ENCODE results near the gene KIF5C. TPM values are rescaled to one million over a fixed set of nuclear protein-coding genes. Genes with fewer than 3 reads are reported as not detected.

KIF5C gene
- total RNA-seq, 1 donor from 2014 or later, result 24.3 TPM

DNA sequence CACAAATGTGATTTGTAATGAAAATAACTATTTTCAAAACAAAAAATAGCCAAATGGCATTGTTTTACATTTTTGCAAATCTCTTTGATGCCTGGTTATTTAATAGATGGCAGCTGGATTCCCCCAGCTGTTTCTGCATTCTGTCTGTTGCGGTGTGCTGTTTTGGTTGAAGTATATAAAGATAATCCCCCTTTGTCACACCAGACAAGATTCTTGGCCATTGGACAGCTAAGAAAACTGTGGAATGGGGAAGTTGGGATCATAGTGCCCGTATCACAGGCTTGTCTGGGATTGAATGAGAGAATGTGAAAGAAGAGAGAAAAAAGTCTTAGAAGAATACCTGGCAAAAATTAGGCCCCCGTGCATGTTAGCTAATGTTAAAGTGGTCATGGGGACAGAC is 144.0 kb downstream of the KIF5C start:
- H3K4me1 Mint-ChIP-seq (ENCODE audit: low read depth, unreplicated experiment), result peaks cover 10% of the 10 kb centered on the region
- no peak overlapping the region for H3K27ac ChIP-seq (ENCODE audit: low read depth, low read length)
- FAIRE-seq (no peak), DNase-seq (ENCODE audit: low read depth) (no peak)
- H2AFZ ChIP-seq (ENCODE audit: low read depth, low read length), result no peak overlapping the region
- H3K27ac Mint-ChIP-seq (ENCODE audit: unreplicated experiment), result no peak overlapping the region
- H3K4me2 ChIP-seq (ENCODE audit: low read length), result no peak overlapping the region
- no peak overlapping the region for H3K4me3 ChIP-seq (ENCODE audit: insufficient read depth, low read depth, low read length)
- no peaks in the 10 kb centered on the region for H3K9me3 ChIP-seq (ENCODE audit: insufficient read depth, low read depth, low read length)
- TF ChIP-seq, protein P1, sequence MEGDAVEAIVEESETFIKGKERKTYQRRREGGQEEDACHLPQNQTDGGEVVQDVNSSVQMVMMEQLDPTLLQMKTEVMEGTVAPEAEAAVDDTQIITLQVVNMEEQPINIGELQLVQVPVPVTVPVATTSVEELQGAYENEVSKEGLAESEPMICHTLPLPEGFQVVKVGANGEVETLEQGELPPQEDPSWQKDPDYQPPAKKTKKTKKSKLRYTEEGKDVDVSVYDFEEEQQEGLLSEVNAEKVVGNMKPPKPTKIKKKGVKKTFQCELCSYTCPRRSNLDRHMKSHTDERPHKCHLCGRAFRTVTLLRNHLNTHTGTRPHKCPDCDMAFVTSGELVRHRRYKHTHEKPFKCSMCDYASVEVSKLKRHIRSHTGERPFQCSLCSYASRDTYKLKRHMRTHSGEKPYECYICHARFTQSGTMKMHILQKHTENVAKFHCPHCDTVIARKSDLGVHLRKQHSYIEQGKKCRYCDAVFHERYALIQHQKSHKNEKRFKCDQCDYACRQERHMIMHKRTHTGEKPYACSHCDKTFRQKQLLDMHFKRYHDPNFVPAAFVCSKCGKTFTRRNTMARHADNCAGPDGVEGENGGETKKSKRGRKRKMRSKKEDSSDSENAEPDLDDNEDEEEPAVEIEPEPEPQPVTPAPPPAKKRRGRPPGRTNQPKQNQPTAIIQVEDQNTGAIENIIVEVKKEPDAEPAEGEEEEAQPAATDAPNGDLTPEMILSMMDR (IDR thresholded peaks at IDR 0.05; ENCODE audit: insufficient read depth, low read depth, low read length), result no peak
- no peak for TF ChIP-seq EZH2 (IDR thresholded peaks at IDR 0.05; ENCODE audit: insufficient read depth, low read length)
- H3K36me3 Mint-ChIP-seq (ENCODE audit: low read depth, unreplicated experiment), result peaks cover 4% of the 10 kb centered on the region
- no peaks in the 10 kb centered on the region for H3K36me3 ChIP-seq (ENCODE audit: insufficient read depth, low read length)
- no peaks in the 10 kb centered on the region for H3K27me3 ChIP-seq (ENCODE audit: insufficient read depth, low read length)
- no peaks in the 10 kb centered on the region for H3K4me1 ChIP-seq (ENCODE audit: insufficient read depth, low read length)
- H3K9ac ChIP-seq (ENCODE audit: low read length), result no peak overlapping the region
- H3K4me3 Mint-ChIP-seq (ENCODE audit: unreplicated experiment), result no peak overlapping the region
- H3K79me2 ChIP-seq (ENCODE audit: insufficient read depth, low read length), result no peaks in the 10 kb centered on the region
- no peaks in the 10 kb centered on the region for H3K9me3 Mint-ChIP-seq (ENCODE audit: unreplicated experiment)
- no peaks in the 10 kb centered on the region for H4K20me1 ChIP-seq (ENCODE audit: insufficient read depth, low read length)
- H3K27me3 Mint-ChIP-seq (ENCODE audit: low read depth, unreplicated experiment), result no peaks in the 10 kb centered on the region

DNA sequence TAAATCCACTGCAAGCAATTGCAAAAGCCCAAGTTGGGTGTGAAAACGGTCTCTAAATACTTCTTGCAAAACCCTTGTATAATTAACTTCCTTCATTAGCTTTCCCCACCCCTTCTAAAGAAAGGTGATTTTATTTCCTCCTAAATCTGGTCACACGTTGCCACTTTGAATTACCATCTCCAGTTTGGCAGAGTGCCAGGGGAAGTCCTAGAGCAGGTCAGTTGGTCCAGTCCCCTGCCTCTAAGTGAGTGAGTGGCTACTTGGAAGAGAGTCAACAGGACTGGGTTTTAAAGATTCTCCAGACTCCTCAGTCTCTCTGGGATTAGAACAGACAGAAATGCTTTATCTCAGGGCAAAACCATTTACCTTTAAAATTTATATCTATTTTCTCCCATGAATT is 144.7 kb downstream of the KIF5C start:
- Mint-ChIP-seq H3K27me3 (ENCODE audit: low read depth, unreplicated experiment) (no peaks in the 10 kb centered on the region), H3K4me3 (ENCODE audit: unreplicated experiment) (no peak overlapping the region), H3K36me3 (ENCODE audit: low read depth, unreplicated experiment) (peaks cover 1% of the 10 kb centered on the region), H3K27ac (ENCODE audit: unreplicated experiment) (no peak overlapping the region), H3K4me1 (ENCODE audit: low read depth, unreplicated experiment) (peaks cover 10% of the 10 kb centered on the region), H3K9me3 (ENCODE audit: unreplicated experiment) (no peaks in the 10 kb centered on the region)
- Histone ChIP-seq H3K79me2 (ENCODE audit: insufficient read depth, low read length) (no peaks in the 10 kb centered on the region), H4K20me1 (ENCODE audit: insufficient read depth, low read length) (no peaks in the 10 kb centered on the region), H3K4me1 (ENCODE audit: insufficient read depth, low read length) (no peaks in the 10 kb centered on the region), H3K9me3 (ENCODE audit: insufficient read depth, low read depth, low read length) (no peaks in the 10 kb centered on the region), H3K4me2 (ENCODE audit: low read length) (no peak overlapping the region), H3K27me3 (ENCODE audit: insufficient read depth, low read length) (peaks cover 2% of the 10 kb centered on the region), H3K27ac (ENCODE audit: low read depth, low read length) (no peak overlapping the region), H3K4me3 (ENCODE audit: insufficient read depth, low read depth, low read length) (no peak overlapping the region), H2AFZ (ENCODE audit: low read depth, low read length) (no peak overlapping the region), H3K36me3 (ENCODE audit: insufficient read depth, low read length) (no peaks in the 10 kb centered on the region), H3K9ac (ENCODE audit: low read length) (no peak overlapping the region)
- TF ChIP-seq EZH2 (IDR thresholded peaks at IDR 0.05; ENCODE audit: insufficient read depth, low read length), result no peak
- DNase-seq (ENCODE audit: low read depth), result no peak
- FAIRE-seq, result no peak

DNA sequence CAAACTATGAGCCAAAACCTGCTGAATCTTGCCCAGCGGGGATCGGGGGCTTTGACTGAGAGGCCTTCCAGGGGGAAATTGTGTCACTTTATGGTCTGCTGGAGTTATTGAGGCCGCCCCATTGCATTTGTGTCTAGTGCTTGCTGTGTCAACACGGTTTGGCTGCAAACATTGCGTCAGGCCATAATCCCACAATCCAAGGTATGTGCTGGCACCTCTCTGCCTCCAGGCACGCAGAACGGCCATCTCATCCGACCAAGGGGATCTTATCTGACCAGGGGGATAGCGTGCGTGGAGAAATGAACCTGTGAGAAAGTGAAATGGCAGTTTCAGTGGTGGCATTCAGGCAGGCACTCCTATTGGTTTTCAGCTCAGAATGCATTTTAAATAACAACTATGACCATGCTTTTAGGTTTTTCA is 145.4 kb downstream of the KIF5C start:
- H3K4me1 Mint-ChIP-seq (ENCODE audit: low read depth, unreplicated experiment), result peaks cover 10% of the 10 kb centered on the region
- H3K4me3 Mint-ChIP-seq (ENCODE audit: unreplicated experiment), result no peak overlapping the region
- H3K27me3 Mint-ChIP-seq (ENCODE audit: low read depth, unreplicated experiment), result no peaks in the 10 kb centered on the region
- Histone ChIP-seq H3K4me3 (ENCODE audit: insufficient read depth, low read depth, low read length) (no peak overlapping the region), H3K9ac (ENCODE audit: low read length) (no peak overlapping the region), H3K79me2 (ENCODE audit: insufficient read depth, low read length) (no peaks in the 10 kb centered on the region), H3K9me3 (ENCODE audit: insufficient read depth, low read depth, low read length) (no peaks in the 10 kb centered on the region), H3K36me3 (ENCODE audit: insufficient read depth, low read length) (no peaks in the 10 kb centered on the region), H3K27me3 (ENCODE audit: insufficient read depth, low read length) (peaks cover 2% of the 10 kb centered on the region), H3K27ac (ENCODE audit: low read depth, low read length) (no peak overlapping the region), H2AFZ (ENCODE audit: low read depth, low read length) (no peak overlapping the region), H3K4me1 (ENCODE audit: insufficient read depth, low read length) (no peaks in the 10 kb centered on the region), H3K4me2 (ENCODE audit: low read length) (no peak overlapping the region), H4K20me1 (ENCODE audit: insufficient read depth, low read length) (no peaks in the 10 kb centered on the region)
- no peak overlapping the region for H3K27ac Mint-ChIP-seq (ENCODE audit: unreplicated experiment)
- no peak for FAIRE-seq
- TF ChIP-seq, protein P1 (IDR thresholded peaks at IDR 0.05; ENCODE audit: insufficient read depth, low read depth, low read length), result no peak
- no peak for TF ChIP-seq EZH2 (IDR thresholded peaks at IDR 0.05; ENCODE audit: insufficient read depth, low read length)
- H3K9me3 Mint-ChIP-seq (ENCODE audit: unreplicated experiment), result no peaks in the 10 kb centered on the region
- no peak for DNase-seq (ENCODE audit: low read depth)
- H3K36me3 Mint-ChIP-seq (ENCODE audit: low read depth, unreplicated experiment), result peaks cover 1% of the 10 kb centered on the region

Measured in astrocyte (in vitro differentiated cells and primary cell).